Measurements from ENCODE around the gene EPHB1. TPM values are rescaled to one million over a fixed set of nuclear protein-coding genes. Genes with fewer than 3 reads are reported as not detected.

EPHB1 gene
- total RNA-seq, 4 donors from 2014 or later = 0.16 to 1.5 (median 0.59) TPM

DNA sequence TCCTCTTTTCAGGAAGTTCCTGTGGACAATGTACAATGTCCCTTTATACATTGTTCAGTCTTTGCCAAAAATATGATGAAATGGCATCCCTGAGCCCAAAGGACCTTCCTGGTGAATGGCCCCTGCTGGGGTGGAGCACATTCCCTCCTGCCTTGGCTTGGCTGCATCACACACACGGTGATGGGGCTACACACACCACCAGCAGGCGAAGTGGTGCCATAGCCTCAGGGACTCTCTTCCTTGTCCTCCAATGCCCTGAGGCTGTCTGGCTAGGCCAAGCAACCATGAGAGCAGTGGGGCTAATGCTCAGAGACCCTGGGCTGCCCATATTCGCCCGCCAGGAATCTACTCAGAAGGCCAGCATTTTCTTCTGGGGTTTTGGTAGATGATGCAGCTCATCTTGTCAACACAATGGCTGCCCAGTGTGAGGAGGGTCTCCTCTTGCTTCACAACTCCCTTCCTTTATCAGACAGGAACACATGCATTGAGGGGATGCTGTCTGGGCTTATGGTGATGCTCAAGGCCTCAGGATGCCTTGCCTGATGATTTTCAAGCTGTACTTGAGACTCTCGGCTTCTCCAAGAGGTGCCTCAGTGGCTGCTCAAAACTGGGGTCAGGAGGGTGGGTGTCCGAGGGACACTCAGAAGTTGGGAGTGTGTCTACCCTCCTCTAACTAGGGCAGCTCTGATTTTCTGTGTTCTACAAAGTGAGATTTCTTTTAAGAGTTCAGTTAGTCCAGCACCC is 40.9 kb upstream of the EPHB1 start:
- TF ChIP-seq, protein P1, sequence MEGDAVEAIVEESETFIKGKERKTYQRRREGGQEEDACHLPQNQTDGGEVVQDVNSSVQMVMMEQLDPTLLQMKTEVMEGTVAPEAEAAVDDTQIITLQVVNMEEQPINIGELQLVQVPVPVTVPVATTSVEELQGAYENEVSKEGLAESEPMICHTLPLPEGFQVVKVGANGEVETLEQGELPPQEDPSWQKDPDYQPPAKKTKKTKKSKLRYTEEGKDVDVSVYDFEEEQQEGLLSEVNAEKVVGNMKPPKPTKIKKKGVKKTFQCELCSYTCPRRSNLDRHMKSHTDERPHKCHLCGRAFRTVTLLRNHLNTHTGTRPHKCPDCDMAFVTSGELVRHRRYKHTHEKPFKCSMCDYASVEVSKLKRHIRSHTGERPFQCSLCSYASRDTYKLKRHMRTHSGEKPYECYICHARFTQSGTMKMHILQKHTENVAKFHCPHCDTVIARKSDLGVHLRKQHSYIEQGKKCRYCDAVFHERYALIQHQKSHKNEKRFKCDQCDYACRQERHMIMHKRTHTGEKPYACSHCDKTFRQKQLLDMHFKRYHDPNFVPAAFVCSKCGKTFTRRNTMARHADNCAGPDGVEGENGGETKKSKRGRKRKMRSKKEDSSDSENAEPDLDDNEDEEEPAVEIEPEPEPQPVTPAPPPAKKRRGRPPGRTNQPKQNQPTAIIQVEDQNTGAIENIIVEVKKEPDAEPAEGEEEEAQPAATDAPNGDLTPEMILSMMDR (IDR thresholded peaks at IDR 0.05; ENCODE audit: low read depth) = no peak

DNA sequence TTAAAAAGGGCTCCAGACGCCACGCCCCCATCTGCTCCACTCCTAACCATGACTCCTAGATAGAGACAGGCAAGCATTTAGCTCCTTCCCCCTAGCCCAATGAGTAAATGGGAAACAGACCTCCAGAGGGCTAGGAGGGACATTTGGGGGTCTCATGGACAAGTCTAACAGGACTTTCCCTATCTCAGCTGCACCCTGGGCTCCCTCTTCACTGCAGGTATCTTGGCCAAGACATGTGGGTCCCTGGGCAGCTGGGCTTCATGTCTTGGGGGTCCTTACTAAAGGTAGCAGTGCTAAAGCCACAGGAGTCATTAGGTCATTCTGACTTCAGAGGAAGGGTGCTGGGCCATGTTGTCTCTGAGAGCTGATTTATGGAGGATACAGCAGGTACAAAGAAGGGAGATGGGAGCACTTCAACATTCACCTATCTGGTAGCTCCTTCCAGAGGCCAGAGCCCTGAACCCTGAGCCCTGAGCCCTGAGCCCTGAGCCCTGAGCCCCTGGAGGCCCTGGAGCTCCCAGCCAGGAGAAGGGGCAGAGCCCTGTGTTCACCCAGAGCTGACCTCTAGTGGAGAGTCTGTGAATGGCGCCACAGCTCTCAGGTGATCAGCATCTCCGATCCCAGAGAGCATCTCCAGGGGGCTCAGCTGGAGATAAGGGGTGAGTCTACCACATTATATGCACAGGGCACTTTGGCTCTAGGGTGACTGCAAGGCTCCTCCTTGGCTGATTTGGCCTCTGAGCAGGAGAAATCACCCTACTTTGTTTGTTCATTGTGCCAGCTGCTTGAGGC is 40.1 kb upstream of the EPHB1 start:
- TF ChIP-seq, protein P1 (IDR thresholded peaks at IDR 0.05; ENCODE audit: low read depth) = no peak

DNA sequence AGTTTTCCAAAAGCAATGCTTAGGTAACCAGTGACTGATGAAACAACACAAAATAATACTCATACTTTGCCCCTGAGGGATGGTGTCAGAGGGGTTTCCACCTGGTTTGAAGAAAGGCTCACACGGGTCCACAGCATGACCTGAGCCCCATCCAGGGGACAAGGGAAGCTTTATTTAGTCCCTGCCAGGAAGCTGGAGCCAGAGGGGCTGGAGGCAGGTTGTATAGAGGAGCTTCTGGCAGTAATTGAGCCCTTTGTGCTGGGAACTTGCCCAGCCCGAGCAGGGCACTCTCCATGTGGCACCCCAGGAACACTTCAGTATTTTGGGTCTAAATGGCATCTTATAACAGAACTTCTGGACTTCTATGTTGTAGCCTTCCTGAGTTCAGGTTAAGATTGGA is 39.2 kb upstream of the EPHB1 start:
- TF ChIP-seq, protein P1 (IDR thresholded peaks at IDR 0.05; ENCODE audit: low read depth) = no peak

DNA sequence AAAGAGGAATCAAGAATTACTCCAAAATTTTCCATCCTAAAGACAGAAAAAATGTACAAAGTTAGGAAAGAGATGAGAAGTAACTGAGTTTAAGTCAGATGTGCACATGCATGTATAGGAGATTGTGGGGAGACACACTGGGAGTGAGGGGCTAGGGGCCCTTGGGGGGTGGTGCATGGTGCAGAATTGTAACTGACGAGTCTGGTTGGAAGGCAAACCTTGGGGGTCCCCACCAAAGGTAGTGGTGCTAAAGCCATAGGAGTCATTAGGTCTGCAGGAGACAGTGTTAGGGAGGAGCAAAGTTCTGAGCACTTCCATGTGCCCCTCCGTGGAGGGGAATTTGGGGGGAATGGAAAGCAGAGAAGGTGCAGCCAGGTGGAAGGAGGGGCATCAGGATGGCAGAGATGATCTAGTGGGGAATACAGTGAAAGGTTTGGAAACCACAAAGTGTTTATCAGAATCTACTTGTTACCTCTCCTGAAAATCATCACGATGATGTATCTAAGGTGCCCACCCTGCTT is 37.5 kb upstream of the EPHB1 start:
- TF ChIP-seq, protein P1 (IDR thresholded peaks at IDR 0.05; ENCODE audit: low read depth) = no peak

DNA sequence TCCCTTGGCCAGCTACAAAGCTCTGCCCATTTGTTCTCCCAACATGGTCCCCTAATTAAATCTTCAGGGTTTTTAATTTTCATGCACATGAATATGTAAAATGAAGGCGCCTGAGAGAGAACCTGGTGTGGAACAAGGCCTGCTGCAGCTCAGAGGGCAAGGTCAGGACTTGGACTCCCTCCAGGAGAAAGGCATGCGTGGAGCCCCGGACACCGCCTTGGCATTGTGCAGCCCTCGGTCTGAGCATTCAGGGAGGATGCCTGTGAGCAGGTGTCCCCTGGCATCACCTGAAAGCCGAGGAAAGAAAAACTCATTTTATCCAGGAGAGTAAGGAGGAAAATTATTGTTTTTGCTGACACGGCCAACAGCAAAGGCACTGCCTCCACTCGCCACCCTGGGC is 33.8 kb upstream of the EPHB1 start:
- TF ChIP-seq, protein P1 (IDR thresholded peaks at IDR 0.05; ENCODE audit: low read depth) = no peak

DNA sequence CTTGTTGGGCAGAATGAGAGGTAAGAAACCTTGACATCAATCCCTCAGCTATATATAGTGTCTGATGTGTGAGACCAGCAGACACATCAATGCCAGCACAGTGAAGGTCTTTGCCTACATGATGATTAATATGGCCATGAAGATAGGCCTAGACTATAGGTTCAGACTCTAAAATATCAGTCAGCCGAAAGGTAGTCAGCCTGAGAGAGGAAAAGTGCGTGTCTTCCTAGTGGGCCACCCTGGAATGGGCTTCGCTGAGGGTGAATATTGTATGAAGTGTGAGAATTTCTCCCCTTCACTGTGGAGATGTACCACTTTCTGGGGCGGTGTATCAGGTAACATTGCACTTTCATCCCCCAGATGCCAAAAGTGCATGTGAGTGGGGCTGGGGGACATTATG is 33.0 kb upstream of the EPHB1 start:
- TF ChIP-seq, protein P1 (IDR thresholded peaks at IDR 0.05; ENCODE audit: low read depth) = no peak

DNA sequence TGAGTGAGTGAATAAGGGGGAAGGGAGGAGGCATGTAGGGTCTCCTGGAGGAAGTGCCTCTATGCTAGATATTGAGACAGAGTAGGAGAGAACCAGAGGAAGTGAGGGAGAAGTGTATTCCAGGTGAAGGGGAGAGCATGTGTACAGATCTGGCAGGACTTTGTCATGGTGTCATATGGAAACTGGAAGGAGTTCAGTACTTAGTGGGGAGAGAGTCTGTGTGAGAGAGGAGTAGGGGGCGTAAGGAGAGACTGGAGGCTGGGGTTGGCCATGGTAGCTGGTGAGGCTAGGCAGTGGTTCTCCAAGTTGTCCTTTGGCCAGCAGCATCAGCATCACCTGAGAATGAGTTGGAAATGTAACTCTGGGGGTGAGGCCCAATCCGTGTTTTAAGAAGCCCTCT is 29.6 kb upstream of the EPHB1 start:
- TF ChIP-seq, protein P1 (IDR thresholded peaks at IDR 0.05; ENCODE audit: low read depth) = no peak

All from subcutaneous adipose tissue (tissue), 4 donors.